GM19372 (cell line): ENCODE results near the gene IGF2BP2.
"Not testable (repeated sequence)": the region's sequence is repeated elsewhere in the genome, so short reads cannot be mapped to it uniquely, and the experiment has no call there.

Experiments
- ATAC-seq: cut with Tn5 transposase; IDR thresholded peaks from one replicate; pipeline ENCODE4 v1.9.1; 2021; ENCODE audit warnings: mild to moderate bottlenecking, low read depth, moderate library complexity; ENCODE audit not compliant: unreplicated experiment

The IGF2BP2 gene

GRCh38 chr3:185649414-185649813 is 175.4 kb downstream of the IGF2BP2 start:
- no peak for ATAC-seq

- no peak for ATAC-seq
These were observed 176.4 kb downstream of the IGF2BP2 start for GRCh38 chr3:185648396-185648795.

- ATAC-seq = no peak
These were observed 177.0 kb downstream of the IGF2BP2 start for GRCh38 chr3:185647880-185648210.

GRCh38 chr3:185647134-185647879 is 177.5 kb downstream of the IGF2BP2 start:
- no peak for ATAC-seq

- peak; percentile 64 for ATAC-seq
These were observed 178.3 kb downstream of the IGF2BP2 start for GRCh38 chr3:185646382-185647133.

GRCh38 chr3:185645596-185646381 is 179.1 kb downstream of the IGF2BP2 start:
- ATAC-seq = no peak

- ATAC-seq = not testable (repeated sequence)
These were observed 179.7 kb downstream of the IGF2BP2 start for GRCh38 chr3:185645191-185645590.

- ATAC-seq = no peak
These were observed 184.5 kb downstream of the IGF2BP2 start for GRCh38 chr3:185640308-185640707.

GRCh38 chr3:185639632-185640206 is 185.1 kb downstream of the IGF2BP2 start:
- no peak for ATAC-seq

GRCh38 chr3:185638651-185639050 is 186.2 kb downstream of the IGF2BP2 start:
- ATAC-seq = not testable (repeated sequence)

GRCh38 chr3:185637388-185637787 is 187.5 kb downstream of the IGF2BP2 start:
- no peak for ATAC-seq

- ATAC-seq = no peak
These were observed 191.8 kb downstream of the IGF2BP2 start for GRCh38 chr3:185632996-185633395.

GRCh38 chr3:185631508-185632206 is 193.2 kb downstream of the IGF2BP2 start:
- no peak for ATAC-seq

- no peak for ATAC-seq
These were observed 193.7 kb downstream of the IGF2BP2 start for GRCh38 chr3:185631108-185631507.

- ATAC-seq = no peak
These were observed 194.6 kb downstream of the IGF2BP2 start for GRCh38 chr3:185630182-185630622.

GRCh38 chr3:185629554-185630181 is 195.2 kb downstream of the IGF2BP2 start:
- ATAC-seq = no peak

- no peak for ATAC-seq
These were observed 199.1 kb downstream of the IGF2BP2 start for GRCh38 chr3:185625784-185626183.

- ATAC-seq = no peak
These were observed 200.7 kb downstream of the IGF2BP2 start for GRCh38 chr3:185623939-185624665.

GRCh38 chr3:185613016-185613415 is 211.8 kb downstream of the IGF2BP2 start:
- no peak for ATAC-seq
